GM19328 (cell line): ENCODE data around the gene WLS.

Source experiments
- ATAC-seq: cut with Tn5 transposase; IDR thresholded peaks from one replicate; pipeline ENCODE4 v1.9.1; 2021; ENCODE audit warnings: mild to moderate bottlenecking, moderate library complexity; ENCODE audit not compliant: unreplicated experiment

The WLS gene

DNA sequence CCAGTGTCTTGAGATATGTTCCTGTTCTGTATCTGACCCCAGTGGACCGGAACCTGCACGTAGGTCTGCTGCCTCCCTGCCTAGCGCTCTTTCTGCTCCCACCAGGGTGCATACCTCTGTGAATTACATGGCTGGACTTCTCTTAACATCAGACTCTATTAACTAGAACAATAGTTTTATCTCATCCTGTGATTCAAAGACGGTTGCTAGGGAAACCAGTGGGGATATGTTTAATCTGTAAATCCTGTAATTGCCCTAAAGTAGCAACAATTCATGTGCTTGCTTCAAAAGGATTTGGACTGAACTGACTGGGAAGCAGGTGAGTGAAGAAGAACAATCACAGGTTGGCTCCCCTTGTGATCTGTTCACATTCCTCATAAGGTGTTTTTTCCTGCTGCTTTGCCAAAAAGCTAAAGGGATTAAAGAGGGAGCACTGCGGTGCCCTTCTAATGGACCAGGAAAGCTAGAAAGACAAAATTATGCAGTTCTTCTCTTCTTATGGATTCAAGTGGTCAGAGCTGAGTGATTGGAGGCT lies 129.2 kb downstream of the WLS start:
- ATAC-seq = no peak

DNA sequence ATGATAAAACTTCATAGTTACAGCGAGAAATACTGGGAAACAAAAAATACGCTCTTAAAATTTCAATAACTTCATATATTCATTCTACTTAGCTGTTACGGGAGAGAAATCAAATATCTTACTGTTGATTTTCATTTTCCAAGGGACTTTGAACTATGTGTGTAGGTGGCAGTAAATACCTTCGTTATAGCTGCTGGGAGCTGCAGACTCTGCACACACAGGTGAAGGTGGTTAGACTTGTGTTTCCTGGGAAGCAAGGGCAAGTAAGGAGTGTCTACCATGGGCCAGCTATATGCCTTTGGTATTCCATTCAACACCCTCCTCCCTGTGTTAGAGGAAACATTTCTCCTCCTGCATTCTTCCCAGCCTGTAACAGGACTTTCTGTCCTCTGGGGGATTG lies 130.5 kb downstream of the WLS start:
- ATAC-seq = no peak

DNA sequence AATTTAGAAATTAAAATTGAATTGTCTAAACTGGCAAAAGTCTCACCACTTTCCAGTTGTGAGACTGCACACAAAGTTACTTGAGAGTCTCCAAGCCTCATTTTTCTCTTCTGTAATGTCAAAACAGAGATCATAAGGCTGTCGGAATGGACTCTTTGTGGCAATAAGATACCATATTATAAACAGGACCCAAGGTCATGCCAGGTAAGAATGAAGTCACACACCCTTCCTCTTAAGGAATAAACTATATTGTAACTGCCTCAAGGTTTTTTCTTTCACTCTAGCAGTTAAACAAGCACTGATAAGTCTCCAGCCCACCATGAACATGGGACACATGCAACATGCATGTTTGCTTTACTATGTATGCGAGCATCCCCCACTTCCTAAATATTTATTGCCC lies 131.8 kb downstream of the WLS start:
- no peak for ATAC-seq

DNA sequence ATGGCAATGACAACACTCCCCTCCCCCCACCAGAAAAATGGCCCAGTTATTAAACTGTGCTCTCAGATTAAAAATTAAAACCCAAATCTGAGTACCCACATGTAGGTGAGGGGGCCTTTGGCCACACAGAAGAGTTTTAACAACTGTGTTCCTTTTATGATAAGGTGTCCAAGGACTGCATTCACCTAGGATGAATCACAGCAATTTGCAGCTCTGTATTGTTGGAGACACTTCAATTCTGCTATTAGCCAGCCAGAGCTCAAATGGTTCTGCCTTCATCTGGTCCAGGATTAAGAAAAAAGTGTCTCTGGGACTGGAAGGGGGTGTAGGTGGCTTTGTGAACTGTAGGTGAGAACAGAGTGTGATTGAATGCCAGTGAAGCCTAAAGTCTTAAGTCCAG lies 138.6 kb downstream of the WLS start:
- no peak for ATAC-seq

DNA sequence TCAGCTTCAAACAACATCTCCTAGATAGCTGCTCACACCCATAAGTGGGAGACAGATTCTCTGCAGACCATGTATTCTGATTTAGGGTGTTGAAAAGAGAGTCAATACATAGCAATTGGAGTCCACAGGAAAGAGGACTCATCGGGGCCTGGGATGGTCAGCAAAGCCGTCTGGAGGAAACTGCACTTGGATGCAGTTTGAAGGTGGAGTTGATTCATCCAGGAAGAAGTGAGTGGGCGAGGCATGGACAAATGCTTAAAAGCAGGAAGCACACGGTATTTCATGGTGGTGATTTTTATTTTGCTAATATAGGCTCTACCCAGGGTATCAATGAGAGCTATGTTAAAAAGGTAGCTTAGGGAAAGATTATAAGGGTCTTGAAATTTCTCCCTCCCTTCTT lies 145.1 kb downstream of the WLS start:
- no peak for ATAC-seq

DNA sequence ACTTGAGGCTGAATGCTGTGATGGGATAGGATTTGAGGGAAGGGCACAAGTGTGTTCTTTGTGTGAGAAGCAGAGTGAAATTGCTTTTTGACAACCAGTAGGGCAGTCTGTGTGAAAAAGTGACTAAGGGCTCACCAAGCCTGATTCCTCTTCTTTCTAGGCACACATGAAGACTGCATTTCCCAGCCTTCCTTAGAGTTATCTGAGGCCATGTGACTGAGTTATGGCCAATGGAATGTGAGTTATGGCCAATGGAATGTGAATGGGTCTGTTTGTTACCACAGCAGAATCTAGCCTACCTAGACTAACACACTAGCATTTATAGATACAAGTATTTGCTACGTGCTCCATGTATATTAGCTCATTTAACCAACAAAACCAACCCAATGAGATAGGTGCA lies 146.6 kb downstream of the WLS start:
- ATAC-seq = no peak

DNA sequence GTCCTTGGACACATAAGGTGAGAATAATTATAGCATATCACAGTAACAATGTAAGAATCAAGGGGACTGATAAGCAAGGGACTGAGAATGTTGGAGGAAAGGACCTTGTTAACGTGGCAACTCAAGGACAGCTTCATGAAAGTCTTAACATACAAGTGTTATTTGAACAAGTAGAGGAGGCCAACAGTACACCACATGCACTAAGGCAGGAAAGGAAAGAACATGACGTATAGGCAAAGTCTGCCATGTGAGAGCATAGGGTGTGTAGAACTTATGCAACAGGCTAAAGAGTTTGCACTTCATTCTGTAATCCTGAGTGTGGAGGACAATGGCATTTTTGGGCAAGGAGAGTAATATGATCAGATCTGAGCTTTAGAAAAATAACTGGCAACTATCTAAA lies 148.6 kb downstream of the WLS start:
- ATAC-seq = no peak

DNA sequence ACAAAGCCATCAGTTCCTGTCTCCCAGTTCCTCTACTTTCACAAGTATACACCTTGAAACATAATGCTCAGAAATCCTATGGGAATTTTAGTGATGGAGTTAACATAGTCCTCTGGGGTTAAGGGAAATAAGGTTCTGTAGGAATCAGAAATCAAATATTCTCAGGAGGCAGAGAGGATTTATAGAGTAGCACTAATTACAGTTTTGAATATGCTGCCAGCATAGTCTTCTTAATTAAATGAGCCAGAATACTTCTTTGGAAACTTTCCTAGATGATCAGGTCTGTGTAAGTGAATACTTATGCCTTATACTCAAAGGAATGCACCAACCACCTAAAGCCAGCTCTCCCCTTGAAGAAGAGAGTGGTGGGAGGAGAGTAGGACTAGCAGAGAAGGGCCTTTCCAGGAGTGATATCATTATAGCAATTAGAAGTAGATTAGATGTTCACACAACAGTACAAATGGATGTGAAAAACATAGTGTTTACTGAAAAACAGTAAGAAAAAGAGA lies 150.5 kb downstream of the WLS start:
- ATAC-seq = no peak

DNA sequence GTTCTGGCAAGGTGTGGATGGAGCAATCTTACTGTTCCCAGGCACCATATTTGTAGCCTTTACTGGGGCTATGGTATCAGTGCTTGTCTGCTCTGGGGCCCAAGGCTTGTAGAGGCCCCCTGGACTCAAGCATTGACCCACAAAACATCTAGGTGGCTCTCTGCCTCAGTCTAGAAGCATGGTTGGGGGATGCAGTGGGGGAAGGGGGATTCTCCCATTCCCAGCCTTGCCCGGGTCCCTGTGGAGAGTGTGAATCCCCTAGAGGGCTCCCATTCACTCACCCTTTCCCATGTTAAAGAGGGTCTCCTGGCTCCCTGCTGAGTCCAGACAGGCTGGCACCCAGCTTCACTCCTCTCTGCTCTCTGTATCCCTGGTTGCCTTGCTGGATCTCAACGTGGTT lies 153.7 kb downstream of the WLS start:
- no peak for ATAC-seq
